Pulmonary artery endothelial cell (primary cell): ENCODE results near the gene PRKN. TPM values are rescaled to one million over a fixed set of nuclear protein-coding genes. Genes with fewer than 3 reads are reported as not detected.

Experiments
- DNase-seq: peaks from one replicate; pipeline ENCODE4 v3.0.0-alpha.2; 2011; ENCODE audit warnings: low read depth, low spot score
- total RNA-seq: library from RNA; depleted of rRNA; stranded (reverse); fragments of >200 nt; gene quantifications from 2 replicates; pipeline ENCODE4 v1.2.3, GENCODE V29; 2014

Gene PRKN
- total RNA-seq, 1 donor from 2014 or later, result 0.59 TPM

DNA sequence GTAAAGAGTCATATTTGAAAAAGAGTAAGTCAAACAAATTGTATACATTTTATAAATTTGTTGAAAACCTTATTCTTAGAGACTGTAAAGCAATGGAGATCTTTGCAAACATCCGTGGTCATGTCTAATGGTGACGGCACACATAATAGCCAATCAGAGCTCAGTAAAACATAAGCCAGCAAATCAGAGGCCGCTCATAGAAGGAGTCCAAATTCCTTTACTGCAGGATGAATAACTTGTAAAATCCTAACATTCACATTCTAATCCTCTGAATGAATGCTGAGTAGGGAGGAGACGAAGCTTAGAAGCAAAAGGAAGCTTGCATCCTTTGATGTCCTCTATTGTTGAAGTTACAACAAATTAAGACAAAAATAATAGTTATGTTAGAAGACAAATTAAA is 401.7 kb downstream of the PRKN start:
- DNase-seq, result no peak

DNA sequence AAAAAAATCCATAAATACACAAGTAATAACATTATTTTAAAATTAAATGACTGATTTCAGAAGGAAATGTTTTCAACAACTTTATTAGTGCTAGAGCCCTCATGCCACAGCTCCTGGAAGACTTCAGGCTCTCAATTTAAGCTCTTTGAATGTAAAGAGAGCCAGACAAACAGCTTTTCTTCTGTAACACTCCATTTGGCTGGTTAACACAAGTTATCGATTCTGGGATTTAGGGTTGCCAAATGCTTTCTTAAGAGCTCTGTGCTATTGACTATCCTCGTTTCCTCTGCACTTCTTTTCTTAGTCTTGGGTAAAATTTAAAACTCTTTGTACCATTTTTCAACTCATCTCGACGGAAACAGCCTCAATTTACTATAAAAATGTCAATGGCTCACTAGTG is 402.5 kb downstream of the PRKN start:
- no peak for DNase-seq

DNA sequence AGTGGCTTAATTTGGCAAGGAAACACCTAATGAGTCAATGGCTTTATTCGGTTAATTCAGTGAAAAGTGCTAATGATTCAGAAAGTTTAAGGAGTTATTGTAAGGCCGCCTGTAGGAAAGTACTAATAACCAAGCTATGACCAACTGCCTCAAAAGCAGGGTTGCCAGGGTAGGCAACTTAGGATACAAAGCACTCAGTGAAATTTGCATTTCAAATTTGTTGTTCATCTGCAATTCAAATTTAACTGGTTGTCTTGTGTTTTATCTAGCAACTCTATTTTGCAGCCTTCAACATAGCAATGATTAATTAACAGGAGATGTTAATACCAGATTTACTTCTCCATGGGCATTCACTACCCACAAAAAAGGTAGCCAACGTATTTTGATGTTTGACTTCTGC is 412.3 kb downstream of the PRKN start:
- DNase-seq, result no peak

DNA sequence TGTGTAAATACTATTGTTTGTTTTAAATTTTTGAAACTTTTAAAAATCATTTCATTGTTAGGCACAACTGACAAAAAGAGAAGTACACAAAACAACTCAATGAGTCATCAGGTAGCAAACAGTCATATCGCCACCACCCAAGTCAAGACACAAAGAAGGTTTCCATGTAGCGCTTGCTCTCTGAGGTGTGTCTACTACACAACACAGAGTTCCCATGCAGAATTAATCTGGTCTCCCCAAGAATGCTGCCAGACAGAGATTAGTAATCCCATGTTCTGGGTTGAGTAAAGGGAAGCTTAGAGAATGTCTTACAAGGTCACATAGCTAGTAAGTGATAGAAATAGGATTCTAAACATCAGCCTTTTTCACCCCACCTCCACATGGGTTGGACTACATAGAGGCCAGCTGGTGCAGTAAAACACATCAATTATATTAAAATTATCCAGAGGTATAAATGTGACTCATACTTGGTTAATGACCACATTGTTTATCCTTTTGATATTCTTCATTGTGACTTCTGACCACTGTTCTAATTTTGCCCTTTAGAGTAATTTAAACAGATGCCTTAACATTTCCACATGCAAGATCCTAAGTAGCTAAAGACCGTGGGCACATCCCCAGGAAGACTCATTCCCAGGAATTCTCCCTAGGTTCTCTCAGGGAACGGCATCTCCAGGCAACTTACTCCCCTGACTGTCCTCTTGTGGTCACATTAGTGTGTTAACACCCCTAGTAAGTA is 413.5 kb downstream of the PRKN start:
- DNase-seq, result no peak

DNA sequence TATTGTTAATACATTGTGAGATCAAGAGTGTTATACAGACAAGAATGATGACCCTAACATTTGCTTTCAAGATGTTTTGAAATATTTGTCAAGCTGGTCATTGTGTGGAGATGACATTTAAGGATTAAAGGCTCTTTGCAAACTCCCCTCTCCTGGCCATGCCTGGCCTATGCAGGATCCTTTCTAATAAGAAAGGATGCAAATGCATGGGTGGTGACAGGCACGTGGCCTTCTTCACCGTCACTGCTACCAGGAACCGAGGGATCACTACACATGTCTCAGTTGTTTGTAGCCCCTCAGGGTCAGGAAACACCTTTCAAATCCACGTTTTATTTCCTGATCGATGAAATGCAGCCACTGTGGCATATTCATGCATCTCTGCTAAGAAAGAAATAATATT is 419.7 kb downstream of the PRKN start:
- DNase-seq, result no peak

DNA sequence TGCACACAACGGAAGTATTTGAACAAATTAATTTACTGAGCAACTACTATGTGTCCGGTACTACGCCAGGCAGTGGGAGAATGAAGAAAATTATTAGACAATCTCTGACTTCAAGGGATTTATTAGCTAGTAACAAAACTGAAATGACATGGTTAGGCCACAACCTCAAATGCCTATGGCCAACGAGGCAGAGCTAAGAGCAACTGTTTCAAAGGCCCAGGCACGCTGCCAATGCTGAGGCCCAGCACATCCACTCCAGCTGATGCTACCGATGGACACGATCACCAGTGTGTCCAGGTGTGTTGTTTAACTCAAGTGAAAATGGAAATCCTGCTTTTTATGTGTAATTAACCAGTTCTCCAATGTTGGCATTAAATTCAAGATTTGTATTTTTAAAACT is 420.9 kb downstream of the PRKN start:
- no peak for DNase-seq

DNA sequence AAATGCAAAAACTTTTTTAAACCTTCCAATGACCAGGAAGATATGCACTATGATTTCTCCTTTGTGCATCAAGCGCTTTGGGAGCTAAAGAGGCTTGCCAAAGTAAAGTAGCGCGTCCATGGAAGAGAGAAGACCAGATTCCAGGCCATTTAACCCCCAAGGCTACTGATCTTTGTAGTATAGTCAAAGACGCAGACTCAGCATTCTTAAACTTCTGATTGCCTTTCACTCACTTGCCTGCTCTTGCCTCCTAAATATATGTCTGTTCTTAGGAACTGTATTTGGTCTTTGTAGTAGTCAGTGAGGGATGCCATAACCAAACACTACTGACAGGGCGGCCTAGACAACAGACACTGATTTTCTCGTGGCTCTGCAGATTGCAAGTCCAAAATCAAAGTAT is 426.4 kb downstream of the PRKN start:
- DNase-seq, result no peak

DNA sequence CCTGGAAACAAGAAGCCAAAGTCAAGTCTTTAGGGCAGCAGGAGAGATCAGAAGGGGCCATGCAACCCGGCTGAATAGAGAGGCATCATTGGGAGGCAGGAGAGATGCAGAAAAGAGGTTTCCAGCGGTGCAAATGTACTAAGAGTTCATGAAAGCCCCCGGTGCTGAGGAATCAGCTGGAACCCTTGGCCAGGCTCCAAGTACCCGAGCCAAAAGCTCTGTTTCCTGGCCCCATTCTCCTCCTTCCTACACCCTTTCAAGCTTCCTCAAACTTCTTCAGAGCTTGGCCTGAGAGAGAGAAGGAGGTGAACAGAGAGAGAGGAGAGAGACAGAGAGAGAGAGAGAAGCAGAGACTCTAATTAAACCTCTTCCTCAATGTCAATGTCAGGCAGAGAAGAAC is 433.5 kb downstream of the PRKN start:
- no peak for DNase-seq

DNA sequence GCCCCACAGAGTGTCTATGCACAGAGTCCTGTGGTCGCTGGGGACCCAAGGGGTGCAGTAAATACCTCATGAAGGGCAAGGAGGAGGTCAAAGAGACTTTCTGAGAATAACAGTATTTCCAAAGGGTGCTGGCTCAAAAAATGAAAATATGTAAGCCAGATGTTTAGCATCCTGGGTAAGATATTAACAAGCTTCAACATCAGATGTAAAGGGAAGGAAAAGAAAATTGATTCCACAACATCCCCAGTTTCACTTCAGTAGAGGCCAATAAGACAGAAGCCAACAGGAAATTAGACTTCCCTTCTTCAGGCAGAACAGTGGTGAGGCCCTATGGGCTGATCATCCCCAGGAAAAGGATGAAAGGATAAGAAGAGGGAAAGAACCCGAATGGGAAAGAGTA is 434.7 kb downstream of the PRKN start:
- no peak for DNase-seq

DNA sequence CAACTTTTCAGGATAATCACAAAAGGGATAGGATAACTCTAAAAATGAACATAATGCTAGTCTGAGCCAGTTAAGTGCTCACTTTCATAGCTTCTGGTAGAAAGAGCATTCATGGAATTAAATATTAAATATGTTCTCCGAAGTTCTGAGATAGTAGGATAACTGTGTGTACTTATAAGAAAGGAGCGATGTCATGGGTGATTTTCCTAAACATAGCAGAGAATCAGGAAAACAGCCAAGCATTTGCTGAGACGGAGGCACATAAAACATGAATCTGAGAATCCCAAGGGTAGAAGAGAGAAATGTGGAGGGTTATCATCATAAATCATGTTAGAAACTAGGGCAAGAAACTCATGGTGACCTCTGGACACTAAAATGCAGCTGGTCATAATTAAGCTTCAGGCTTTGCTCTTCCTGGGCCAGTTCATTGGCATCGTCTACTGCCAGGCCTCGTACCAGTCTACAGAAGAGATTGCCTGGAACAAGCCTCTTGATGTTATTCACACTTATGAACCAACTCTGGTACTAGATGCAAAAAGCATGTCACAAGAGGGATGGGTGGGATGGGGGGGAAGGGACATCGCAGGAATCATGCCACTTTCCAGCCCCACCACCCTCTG is 436.6 kb downstream of the PRKN start:
- no peak for DNase-seq

DNA sequence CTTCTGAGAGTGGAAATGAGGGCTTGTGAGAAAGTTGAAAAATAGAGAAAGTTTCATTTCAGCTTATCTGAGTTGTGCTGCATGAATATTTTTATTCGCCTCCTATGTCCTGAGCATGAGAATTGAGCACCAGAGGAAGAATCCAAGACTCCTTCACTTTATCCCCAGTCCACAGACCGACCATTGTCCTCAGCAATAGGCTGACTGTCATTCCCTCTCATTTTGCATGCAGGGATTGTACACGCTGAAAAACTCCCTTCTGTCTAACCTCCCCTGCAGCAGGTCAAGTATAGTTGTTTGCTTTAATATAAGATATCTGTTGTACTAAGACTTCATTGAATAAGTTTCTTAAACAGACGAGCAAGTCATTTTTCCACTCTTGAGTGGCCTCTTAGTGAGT is 437.6 kb downstream of the PRKN start:
- DNase-seq, result no peak

DNA sequence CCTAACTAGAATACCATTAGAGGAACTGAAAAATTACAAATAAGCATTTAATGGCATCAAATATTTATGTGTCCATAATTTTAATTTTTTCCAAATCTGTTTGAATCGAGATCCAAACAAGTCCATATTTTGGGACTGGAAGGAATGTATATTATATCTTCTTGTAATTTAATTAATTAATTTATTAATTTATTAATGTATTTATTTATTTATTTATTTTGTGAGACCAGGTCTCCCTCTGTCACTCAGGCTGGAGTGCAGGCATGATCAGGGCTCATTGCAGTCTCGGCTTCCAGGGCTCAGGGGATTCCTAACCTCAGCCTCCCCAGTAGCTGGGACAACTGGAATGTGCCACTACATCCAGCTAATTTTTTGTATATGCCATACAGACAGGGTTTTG is 453.6 kb downstream of the PRKN start:
- no peak for DNase-seq

DNA sequence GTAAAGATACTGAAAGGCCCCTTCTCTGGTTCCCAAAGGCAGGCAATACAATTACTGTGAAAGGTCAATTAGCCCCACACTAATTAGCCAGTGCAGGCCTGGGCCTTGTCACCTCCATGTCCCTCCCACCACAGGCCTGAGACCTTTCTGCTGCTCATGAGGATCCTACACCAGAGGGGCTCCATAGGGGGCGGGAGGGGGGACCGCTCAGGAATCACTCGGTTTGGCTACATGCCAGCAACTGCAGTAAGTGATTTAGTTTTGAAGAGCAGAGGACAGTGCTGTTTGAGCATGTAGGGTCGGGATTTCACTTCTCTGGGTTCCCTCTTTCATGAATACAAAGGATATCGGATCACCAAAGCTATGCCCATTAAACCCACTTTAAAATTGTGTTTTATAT is 455.6 kb downstream of the PRKN start:
- no peak for DNase-seq

DNA sequence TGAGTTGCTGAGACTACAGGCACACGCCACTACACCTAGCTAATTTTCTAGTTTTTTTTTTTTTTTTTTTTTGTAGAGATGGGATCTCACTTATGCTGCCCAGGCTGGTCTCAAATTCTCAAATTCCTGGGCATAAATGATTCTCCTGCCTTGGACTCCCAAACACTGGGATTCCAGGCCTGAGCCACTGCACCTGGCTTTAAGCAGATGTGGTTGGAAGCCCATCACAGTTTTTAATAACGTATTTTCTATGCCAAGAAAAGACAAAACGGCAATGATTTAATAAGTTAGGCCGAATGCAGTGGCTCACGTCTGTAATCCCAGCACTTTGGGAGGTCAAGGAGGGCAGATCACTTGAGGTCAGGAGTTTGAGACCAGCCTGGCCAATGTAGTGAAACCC is 456.6 kb downstream of the PRKN start:
- DNase-seq, result no peak

DNA sequence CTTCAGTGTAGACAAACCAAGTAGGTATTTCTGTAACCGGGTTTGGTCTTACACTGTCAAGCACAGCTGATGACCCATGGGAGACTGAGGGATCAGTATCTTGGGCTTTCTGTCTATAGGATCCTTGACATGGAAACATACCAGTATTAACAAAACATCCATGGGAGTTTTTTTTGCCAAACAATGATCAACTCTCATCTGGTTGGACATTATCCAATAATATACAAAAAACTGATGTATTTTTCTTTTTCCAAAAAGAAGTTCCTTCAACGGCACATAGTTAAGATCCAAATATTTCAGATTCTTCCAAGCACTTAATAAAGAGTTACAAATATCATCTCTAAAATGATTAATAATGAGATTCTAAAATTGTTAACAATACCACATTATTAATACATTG is 459.9 kb downstream of the PRKN start:
- no peak for DNase-seq

DNA sequence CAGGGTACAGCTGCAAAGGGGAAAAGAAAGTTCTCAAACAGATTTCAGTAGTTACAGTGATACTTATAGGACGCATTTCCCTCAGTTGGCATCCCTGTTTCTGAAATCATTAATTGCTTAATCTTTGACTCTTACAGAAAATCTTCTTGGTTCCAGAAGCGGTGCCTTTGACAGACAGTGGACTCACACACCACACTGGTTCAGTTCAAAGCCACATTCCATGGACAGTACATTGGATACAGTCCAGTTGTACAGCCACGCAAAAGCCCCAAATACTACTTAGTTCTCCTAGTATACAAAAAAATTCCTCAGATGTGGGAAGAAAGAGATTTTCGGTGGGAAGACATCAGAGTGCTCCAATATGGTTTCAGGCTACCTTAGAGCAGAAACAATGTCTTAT is 460.4 kb downstream of the PRKN start:
- no peak for DNase-seq

DNA sequence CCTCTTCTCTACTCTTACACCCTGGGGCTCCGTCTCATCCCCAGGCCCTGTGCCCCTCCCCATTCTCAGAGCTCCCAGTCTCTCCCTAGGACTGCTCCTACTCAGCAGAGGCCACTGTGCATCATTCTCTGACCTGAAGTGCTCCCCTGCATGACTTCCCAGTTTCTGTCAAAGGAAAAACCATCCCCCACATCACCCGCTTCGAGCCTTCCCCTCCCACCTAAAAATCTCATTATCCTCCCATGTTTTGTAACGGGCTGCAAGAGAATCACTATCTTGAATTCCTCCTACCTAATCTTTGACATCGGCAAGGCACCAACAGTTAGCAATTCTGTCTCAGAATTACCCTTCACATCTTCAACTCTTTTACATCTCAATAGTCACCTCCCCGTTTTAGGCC is 463.0 kb downstream of the PRKN start:
- DNase-seq, result no peak

DNA sequence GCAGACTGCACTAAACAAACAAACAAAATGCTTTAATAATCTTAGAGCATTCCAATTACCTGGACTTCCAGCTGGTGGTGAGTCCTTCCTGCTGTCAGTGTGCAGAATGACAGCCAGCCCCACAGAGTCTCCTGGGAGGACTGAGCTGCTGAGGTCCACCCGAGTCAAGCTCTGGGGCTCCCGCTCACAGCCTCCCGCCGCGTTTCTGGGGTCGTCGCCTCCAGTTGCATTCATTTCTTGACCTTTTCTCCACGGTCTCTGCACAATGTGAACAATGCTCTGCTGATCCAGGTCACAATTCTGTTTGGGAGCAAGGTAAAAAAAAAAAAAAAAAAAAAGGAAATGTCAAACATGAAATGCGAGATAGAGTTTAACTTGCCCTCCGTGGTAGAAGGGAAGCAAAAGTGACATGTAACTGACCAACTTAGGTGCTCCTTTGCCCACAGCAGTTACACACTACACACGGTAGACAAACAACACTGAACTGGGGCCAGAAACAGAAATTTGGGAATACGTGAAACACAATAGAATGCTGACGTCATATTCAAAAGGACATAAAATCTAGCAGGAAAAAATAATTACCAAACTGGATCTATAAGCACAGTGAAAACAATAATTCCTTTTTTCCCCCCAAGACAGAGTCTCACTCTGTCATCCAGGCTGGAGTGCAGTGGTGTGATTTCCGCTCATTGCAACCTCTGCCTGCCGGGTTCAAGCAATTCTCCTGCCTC is 464.9 kb downstream of the PRKN start:
- DNase-seq, result no peak

DNA sequence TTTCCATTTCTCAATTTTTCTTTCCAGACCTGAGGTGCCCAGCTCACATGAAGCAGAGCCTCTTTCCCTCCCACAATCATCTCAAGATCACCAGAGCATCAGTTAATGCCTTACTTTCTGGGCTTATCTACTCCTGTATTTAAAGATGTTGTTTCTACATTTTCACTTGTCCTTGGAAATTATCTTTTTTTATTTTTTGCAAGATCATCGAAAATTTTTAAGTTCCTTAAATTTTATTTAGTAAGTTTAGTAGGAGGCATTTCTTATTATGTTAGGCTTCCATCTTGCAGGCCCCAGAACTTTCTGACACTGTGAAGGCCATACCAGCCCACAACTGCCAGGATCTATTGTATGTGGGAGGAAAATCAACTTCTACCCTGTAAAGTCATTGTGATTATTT is 466.0 kb downstream of the PRKN start:
- no peak for DNase-seq

DNA sequence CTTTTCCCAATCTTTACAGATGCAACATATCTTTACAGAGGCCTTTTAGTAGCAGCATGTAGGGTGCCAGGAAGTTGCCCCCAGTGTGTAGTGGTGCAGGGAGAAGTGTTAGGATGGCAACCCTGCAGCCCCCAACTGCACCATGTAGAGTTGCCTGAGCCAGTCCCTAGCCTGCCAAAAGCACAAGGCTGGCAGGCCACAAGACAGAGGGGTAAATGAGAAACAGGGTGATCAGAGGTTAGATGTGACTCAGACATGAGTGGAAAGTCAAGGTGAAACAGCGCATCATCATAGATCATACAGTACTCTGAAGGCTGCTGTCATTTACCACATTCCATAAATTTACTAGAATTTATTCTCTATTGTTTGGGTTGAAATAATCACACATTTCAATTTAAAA is 467.5 kb downstream of the PRKN start:
- no peak for DNase-seq

DNA sequence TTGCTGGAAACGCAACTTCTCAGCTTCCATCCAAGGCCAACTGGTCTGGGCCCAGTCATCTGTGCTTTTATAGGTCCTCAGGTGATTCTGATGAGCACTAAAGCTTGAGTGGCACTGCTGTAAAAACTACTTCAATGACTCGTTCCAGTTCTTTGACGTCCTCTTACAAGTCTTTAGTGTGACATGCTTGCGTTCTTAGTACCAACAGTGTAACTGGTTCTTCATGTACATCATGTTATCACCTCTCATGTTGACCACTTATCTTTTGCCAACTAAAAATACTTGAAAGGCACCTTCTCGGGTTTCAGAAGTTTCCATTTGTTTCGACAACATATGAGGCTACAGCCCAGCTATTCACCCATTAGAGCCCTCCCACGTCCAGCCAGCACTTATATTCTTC is 468.9 kb downstream of the PRKN start:
- DNase-seq, result no peak

DNA sequence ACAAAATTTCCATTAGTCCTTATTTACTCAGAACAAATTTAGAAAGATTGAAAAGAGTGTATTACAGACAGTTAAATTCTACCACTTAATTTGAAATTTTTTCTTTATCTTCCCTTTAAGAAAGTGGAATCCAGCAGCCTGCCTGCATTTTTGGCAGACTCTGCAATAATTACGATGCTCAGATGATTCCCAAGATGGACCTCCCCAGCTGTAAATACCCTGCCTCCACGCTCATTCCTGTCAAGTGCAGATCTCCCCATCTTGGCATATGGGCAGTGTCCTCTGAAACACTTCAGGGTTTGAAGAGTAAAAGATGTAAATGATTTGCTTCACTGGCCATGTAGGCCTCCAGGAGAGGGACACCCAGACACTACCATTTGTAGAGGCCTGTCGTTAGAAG is 471.2 kb downstream of the PRKN start:
- DNase-seq, result no peak

DNA sequence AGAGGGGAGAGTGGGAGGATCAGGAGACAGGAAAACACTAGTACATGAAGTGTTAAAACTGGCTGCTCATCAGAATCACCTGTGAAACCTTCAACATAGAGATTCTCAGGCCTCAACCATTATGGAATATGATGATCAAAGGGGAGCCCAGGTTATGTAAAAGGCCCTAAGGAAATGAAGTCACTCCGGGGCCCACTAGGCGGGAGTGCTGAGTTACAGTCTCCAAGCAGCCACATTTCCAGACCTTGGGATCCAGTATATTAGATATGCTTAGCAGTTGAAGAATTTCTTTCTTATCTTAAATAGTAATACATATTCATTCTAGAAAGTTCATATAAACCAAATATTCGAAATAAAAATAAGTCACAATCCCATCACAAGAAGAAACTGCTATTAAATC is 476.3 kb downstream of the PRKN start:
- no peak for DNase-seq
